ENCODE results near the gene OR51E2.

DNA sequence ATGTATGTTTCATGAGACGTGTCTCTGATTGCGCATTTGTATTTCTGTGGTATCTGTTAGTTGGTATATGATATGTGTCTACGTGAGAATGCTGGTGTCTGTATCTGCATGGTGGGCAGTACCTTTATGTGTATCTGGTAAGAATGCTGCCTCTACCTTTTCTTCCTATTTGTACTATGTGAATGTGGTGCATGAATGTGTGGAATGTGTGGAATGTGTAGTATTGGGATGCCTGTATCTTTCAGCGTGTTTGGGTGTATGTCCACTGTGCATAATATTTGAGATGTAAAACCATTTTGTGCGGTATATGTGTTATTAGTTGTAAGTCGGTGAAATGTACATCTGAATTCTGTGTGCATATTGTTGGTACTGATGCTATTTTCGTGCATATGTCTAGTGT lies 56.2 kb downstream of the OR51E2 start:
- no peak for TF ChIP-seq POLR2A (IDR thresholded peaks at IDR 0.05)
- TF ChIP-seq CTCF (IDR thresholded peaks at IDR 0.05 in 4 of 5, conservative IDR thresholded peaks at IDR 0.05 in 1 of 5): no peak

All from gastrocnemius medialis (tissue), 4 donors.